CD4-positive, alpha-beta T cell treated with Interleukin-6 at 100 ng/mL for 8 hours (primary cell): ENCODE results near the gene RPTOR.
"Not testable (repeated sequence)": the region's sequence is repeated elsewhere in the genome, so short reads cannot be mapped to it uniquely, and the experiment has no call there.

ENCODE experiments used
- DNase-seq: peaks from one replicate; pipeline ENCODE4 v3.0.0-alpha.2; 2020; ENCODE audit warnings: mixed read lengths, low spot score

RPTOR gene

GRCh38 chr17:80555266-80555665 is 10.6 kb downstream of the RPTOR start:
- DNase-seq, result no peak

GRCh38 chr17:80558046-80558445 is 13.4 kb downstream of the RPTOR start:
- DNase-seq, result no peak

- DNase-seq, result no peak
Measured at GRCh38 chr17:80559825-80560251, 15.2 kb downstream of the RPTOR start.

GRCh38 chr17:80561541-80562114 is 17.0 kb downstream of the RPTOR start:
- DNase-seq, result no peak

- DNase-seq, result no peak
Measured at GRCh38 chr17:80564545-80564944, 19.9 kb downstream of the RPTOR start.

- DNase-seq, result no peak
Measured at GRCh38 chr17:80565343-80566053, 20.9 kb downstream of the RPTOR start.

- no peak for DNase-seq
Measured at GRCh38 chr17:80566054-80566400, 21.4 kb downstream of the RPTOR start.

GRCh38 chr17:80568246-80568645 is 23.6 kb downstream of the RPTOR start:
- no peak for DNase-seq

- DNase-seq, result no peak
Measured at GRCh38 chr17:80569924-80570323, 25.3 kb downstream of the RPTOR start.

- DNase-seq, result no peak
Measured at GRCh38 chr17:80573701-80574100, 29.1 kb downstream of the RPTOR start.

- DNase-seq, result no peak
Measured at GRCh38 chr17:80574496-80574895, 29.9 kb downstream of the RPTOR start.

- peak; percentile 89 for DNase-seq
Measured at GRCh38 chr17:80575057-80575875, 30.6 kb downstream of the RPTOR start.

GRCh38 chr17:80577876-80578570 is 33.4 kb downstream of the RPTOR start:
- no peak for DNase-seq

- DNase-seq, result not testable (repeated sequence)
Measured at GRCh38 chr17:80578668-80579388, 34.2 kb downstream of the RPTOR start.

- no peak for DNase-seq
Measured at GRCh38 chr17:80582165-80582564, 37.5 kb downstream of the RPTOR start.

GRCh38 chr17:80584176-80584905 is 39.7 kb downstream of the RPTOR start:
- DNase-seq, result no peak

- no peak for DNase-seq
Measured at GRCh38 chr17:80585890-80586845, 41.5 kb downstream of the RPTOR start.

- no peak for DNase-seq
Measured at GRCh38 chr17:80586846-80587228, 42.2 kb downstream of the RPTOR start.

GRCh38 chr17:80588702-80589383 is 44.2 kb downstream of the RPTOR start:
- no peak for DNase-seq
